ENCODE results near the gene UBE2Q2.
"Not testable (repeated sequence)": the region's sequence is repeated elsewhere in the genome, so short reads cannot be mapped to it uniquely, and the experiment has no call there.

The UBE2Q2 gene

DNA sequence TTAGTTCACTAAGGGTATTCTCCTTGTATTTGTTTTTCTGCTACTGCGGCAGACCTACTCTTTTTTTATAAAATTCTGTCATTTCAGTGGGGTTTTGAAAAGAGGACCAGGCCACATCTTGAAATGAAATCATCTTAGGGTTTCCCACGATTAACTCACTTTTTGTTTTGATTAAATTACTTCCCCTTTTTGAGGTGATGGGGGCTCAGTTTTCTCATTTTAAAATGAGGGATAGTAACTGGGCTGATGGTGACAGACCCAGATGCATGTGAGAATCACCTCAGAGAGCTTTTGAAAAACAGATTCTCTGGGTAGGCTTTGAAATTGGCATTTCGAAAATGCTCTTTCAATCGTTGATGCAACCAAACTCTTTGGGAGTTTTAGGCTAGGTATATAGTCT, 24.2 kb downstream of the UBE2Q2 start:
- no peak for DNase-seq

DNA sequence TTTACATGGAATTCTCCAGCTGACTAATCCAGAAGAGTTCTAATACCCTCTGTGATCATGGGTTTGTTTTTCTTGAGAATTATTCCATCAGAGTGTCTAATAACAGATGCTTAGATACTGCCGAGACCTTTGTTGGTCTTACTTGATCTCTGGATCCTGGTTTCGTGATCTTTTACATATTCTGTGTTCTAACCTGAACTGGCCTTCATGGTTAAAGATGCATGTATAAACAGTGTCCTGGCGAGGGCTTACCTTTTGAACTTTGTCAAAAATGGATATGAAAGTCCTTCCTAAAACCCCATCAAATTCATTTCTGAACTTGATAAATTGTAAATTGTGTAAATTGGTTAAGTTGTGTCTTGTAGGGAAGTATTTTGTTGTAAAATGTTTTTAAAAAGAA, 24.8 kb downstream of the UBE2Q2 start:
- DNase-seq: no peak

DNA sequence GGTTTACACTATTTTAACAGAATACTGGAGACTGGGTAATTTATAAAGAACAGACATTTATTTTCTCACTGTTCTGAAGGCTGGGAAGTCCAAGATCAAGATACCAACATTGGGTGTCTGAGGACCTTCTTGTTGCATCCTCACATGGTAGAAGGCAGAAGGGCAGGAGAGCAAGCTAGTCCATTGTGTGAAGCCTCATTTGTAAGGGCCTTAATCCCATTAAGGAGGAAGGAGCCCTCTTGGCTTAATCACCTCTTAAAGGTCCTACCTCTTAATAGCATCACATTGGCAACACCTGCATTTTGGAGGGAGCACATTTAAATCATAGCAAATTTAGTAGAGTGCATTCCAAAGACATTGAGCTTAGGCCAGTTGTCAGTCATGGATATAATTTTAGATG, 26.2 kb downstream of the UBE2Q2 start:
- no peak for DNase-seq

DNA sequence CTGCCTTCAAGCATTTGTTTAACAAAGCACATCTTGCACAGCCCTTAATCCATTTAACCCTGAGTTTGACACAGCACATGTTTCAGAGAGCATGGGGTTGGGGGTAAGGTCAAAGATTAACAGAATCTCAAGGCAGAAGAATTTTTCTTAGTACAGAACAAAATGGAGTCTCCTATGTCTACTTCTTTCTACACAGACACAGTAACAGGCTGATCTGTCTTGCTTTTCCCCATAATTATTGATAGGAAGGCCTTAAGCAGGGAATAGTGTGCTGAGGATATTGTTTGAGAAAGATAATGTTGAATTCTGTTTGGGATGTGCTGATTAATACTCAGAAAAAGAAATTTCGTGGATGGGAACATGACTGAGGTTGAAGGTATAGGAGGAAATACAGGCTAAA, 28.3 kb downstream of the UBE2Q2 start:
- DNase-seq: not testable (repeated sequence)

DNA sequence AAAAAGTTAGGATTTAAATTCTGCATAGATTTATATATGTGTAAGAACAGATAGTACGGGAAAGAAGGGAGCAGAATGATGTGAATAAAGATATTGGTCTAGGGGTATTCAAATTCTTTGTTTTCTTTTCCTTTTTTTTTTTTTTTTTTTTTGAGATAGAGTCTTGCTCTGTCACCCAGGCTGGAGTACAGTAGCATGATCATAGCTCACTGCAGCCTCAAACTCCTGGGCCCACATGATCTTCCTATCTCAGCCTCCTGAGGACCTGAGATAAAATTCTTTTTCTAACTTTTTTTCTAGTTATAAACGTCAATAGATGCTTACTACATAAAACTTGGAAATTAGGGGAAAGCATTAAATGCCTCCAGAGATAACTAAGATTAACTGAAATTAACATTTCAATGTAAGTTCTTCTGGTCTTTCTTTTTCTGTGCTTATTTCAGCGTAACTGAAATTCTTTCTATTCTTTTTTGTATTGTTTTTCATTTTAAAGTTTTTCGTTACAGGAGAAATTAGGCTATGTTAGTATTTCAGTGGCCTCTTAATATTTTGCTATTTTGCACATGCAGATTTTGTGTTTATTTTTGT, 29.2 kb downstream of the UBE2Q2 start:
- no peak for DNase-seq

DNA sequence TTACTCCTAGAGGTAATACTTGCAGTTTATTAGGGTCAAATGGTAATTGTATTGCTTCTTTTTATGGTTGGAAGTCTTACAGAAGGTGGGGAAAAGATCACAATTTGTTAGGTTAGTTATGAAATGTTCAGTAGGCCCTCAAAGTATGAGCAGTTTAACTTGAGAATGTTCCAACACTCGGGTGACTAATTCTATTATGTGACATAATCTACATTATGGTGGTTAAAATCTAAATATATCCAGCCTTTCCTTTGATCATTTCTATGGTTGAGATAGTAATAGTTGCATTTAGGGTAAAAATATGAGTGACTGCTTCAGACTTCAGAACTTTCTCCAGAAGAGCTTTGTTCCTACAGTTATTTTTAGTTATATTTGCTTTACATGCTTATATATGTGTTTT, 40.8 kb downstream of the UBE2Q2 start:
- DNase-seq: no peak

DNA sequence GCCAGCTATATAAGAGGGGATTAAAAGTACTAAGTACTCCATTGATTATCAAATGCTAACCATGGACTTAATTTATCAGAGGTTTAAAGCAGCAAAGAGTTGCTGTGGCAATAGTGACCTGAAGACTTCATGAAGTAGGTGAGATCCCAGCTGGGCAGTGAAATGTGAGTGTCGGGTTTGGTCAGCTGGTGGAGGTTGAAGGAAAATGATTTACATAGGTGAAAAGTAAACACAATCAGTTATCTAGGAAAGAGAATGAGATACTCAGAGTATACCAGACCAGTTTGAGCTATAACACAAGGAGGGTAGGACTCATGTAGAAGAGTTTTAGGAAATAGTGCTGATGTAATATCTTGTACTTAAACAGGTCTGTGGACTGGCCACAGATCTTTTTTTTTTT, 43.9 kb downstream of the UBE2Q2 start:
- DNase-seq: no peak

DNA sequence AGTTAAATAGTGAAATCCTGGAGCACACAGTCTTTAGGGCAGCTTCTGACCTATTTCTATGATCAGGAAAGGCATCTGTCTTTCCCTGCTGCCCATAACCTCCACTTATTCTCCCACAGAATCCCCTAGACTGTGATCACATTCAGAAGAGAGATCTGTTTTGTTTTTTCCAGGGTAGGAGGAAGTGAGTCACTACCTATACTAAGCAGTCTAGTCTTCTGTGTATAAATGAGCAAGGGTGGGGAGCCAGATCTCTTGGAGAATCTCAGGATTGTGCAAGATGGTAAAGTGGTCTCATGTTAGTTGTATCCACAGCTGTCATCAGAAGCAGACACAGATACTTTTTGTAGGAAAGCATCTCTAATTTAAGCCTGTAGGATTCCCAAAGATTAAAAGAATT, 48.6 kb downstream of the UBE2Q2 start:
- DNase-seq: no peak

DNA sequence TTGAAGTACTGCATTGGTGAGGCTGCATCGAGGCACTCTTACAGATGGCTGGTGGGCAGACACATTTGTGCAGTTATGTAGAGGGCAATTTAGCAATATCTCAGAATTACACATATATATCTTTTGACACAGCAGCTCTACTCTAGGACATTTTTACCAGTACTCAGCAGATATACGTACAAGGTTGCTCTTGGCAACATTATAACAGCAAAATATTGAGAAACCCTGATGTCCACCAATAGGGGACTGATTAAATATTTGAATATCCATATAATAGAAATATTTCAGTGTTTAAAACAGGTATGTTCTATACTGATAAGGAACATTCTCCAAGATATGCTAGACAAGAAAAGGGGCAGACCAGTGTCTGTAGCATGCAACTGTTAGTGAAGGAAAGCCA, 52.5 kb downstream of the UBE2Q2 start:
- no peak for DNase-seq

DNA sequence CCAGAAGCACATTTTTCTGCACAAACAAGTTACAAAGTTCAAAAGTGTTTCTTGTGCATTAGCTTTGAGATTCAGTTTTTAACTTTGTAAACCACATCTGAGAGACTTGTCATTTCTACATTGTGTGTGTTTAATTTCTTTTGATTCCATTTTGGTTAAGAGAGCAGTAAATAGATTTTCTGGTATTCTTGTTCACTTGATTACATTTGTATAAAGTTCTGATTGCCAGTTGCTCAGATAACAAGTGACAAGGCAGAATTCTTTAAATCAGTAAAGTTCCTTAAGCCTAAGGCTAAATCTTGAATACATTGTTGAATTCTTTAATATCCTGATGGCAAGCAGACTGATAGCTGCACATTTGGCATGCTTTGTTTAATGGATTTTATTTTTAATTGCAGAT, 57.3 kb downstream of the UBE2Q2 start:
- DNase-seq: no peak

DNA sequence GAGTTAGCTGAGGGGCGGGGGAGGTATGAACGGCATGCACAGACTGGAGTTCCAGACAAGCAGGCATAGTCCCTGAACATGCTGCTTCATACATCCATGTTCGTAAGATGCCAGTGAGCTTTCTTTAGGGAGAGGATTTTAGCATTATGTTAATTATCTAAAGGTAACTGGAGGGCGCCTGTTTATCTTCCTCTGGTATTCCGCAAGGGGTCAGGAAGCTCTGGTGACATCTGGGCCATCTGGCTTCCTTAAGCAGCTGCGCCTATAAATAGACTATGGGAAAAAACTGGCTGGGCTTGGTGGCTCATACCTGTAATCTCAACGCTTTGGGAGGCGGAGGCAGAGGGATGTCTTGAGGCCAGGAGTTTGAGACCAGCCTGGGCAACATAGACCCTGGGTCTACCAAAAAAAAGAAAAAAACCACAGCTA, 58.9 kb downstream of the UBE2Q2 start:
- no peak for DNase-seq

DNA sequence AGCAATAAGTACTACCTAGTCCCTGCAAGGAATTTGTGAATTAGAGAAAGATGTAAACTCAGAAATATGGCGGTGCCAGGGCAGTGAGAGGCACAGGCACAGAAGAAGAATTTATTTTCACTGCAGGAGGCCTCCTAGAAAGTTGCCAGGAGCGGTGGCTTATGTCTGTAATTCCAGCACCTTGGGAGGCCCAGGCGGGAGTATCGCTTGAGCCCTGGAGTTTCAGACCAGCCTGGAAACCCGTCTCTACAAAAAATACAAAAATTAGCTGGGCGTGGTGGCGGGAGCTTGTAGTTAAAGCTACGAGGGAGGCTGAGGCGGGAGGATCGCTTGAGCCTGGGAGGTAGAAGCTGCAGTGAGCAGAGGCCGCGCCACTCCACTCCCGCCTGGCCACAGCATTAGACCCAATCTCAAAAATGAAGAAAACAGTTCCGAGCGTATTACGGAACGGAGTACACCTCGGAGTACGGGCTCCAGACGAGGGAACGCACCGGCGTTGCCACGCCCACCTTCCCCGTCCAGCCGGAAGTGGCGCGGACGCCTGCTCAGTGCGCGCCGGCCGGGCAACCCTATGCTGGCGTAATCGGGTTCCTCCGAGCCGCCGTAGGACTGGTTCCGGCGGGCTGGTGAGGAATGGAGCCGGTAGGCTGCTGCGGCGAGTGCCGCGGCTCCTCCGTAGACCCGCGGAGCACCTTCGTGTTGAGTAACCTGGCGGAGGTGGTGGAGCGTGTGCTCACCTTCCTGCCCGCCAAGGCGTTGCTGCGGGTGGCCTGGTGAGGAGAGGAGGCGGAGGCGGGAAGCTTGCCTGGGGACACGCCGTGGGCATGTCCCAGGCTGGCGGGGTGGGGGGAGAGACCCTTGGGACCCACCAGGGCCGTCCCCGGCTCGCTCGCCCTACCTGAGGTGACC, 60.3 kb downstream of the UBE2Q2 start, which contains the start of gene FBXO22:
TSS of gene FBXO22 (plus strand) at position 548 of the 909 bp plus-strand sequence. CDS start at position 634, 86 bp downstream.
- DNase-seq: peak; percentile 89

DNA sequence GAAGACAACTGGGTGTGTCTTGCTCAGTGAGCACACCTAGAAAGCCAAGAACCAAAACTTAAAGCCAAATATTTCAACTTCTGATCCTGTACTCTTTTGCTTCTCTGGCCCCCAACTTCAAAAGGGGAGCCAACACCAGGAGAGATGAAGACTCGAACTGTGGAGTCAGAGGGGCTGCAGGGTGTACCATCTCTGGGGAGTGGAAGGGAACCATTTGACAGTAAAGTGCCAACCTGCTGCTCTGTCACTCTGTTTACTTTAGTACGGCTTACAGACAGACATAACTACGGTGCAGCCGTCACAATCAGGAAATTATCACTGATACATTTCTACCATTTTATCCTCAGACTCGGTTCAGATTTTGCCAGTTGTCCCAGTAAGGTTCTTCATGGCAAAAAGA, 62.0 kb downstream of the UBE2Q2 start:
- no peak for DNase-seq

DNA sequence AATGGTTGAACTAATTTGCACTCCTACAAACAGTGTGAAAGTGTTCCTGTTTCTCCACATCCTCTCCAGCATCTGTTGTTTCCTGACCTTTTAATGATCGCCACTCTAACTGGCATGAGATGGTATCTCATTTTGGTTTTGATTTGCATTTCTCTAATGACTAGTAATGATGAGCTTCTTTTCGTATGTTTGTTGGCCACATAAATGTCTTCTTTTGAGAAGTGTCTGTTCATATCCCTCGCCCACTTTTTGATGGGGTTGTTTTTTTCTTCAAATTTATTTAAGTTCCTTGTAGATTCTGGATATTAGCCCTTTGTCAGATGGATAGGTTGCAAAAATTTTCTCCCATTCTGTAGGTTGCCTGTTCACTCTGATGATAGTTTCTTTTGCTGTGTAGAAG, 67.1 kb downstream of the UBE2Q2 start:
- not testable (repeated sequence) for DNase-seq

DNA sequence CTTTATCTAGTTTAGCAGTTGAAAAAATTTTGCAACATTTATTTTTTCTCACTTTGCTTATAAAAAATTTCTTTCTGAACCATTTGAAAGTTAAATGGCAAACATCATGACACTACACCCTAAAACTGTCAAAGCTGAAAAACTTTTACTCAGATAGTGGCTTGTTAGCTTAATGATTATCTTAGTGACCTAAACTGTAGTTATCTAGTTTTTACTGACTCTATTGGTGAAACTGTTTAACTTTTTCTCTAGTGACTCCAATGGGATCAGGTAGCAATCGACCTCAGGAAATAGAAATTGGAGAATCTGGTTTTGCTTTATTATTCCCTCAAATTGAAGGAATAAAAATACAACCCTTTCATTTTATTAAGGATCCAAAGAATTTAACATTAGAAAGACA, 73.7 kb downstream of the UBE2Q2 start:
- DNase-seq: no peak

DNA sequence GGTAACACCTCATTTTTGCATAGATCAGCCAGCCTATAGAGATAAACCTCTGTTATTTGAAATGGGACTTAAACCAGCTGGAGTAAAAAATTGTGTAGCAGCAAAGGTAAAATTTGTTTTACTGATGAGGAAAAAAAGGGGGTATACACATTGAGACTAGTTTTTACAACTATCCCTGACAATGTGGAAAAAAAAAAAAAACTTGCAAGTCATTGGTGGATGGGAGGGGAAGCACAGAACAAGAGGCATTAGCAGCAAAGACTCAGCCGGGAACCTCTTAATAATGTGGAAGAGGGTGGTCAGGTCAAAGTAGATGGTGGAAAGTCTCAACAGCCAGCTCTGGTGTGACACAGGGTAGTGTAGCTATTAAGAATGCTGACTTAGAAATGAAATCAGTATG, 74.9 kb downstream of the UBE2Q2 start:
- no peak for DNase-seq

DNA sequence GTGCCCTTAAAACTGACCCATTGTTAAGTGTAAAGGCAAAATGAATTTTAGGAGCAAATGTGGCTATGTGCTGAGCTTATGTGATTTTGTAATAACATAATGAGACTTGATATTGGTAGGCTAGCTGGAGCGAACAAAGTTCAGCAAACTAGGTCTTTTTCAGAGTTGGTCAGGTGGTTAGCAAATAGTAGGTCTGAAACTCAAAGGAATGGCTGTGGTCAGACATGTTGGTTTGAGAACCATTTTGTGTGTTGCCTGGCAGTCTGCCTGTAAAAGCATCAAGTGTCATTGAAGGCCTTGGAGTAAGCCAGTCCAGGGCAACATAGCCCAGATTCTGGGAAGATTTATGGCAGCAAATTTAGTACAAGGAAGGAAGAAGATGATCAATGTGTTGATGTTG, 76.8 kb downstream of the UBE2Q2 start:
- DNase-seq: no peak

DNA sequence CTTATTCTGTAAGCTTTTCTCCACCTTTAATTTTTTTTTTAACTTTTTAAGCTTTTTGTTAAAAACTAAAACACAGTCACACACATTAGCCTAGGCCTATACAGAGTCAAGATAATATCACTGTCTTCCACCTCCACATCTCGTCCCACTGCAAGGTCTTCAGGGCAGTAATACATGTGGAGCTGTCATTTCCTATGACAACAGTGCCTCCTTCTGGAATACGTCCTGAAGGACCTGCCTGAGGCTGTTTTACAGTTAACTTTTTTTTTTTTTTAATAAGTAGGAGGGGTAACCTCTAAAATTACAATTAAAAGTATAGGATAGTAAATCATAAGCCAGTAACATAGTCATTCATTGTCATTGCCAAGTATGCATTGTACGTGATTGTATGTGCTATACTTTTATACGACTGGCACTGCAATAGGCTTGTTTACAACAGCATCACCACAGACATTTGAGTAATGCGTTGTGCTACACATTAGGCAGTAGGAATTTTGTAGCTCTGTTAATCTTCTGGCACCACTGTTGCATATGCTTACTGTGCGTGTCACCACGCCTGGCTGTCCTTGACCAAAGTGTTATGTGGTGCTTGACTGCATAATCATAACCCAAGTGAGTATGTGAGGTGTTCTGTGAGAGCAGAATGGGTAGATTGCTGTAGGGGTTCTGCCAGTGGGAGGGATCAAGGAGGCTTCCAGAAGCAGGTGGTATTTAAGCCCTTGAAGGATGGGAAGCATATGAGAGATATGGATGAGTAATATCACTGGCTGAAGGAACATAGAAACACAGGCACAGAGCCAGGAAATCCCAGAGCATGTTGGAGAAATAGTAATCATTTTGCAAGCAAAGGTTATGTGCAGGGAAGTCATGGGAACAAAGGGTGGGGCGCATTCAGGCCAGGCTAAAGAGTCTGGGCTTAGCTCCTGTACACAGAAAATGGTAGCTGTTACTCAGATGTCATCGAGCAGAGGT, 78.8 kb downstream of the UBE2Q2 start:
- DNase-seq: no peak

DNA sequence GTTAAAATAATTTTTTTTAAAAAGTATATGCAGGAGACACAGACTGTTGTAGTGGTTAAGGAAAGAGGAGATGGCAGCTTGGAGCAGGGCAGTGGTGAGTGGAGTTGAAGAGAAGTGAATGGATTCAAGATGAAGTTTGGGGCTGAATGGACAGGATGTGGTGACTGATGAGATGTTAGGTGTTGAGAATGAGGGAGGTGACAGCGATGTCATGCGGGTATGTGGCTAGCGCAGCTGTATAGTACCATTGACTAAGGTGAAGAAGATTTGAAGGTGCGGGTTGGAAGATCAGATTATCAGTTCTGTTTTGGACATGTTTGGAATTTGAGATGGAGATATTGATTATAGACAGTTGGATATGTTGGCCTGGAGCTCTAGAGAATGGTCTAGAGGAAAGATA, 80.5 kb downstream of the UBE2Q2 start:
- DNase-seq: no peak

DNA sequence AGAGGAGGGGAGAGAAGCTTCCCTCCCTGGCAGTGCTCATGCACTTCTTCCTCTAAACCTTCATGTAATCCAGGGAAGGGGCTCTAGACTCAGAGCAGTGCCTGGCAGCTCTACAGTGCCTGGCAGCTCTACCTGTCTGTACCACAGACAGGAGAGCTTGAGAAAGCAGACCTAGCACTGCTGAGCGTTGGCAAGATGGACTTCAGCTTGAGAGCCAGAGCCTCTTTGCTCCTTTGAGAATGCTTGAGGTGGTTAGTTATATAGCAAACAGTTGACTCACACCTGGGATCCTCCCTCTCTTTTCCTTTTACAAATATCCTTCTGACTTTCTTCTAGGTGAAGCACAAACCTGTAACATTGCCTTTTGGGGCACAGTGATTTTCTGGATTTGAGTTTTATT, 81.3 kb downstream of the UBE2Q2 start:
- no peak for DNase-seq

DNA sequence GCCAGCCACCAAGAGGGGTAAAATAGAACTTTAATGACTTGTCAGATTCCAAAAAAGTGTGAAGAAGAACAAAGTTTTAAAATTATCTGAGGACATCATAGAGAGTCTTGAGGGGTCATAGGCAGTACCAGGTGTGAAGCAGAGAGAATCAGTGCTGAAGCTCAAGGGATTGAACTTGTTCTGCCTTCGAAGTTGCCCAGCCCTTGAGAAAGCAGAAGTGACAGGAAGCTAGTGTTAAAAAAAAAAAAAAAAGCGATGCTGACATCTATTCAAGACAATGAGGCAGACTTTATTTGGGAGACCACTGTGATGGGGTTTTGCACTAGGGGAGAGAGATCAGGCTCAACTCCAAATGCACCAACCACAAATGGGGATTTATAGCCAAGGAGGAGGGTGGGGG, 82.2 kb downstream of the UBE2Q2 start:
- DNase-seq: no peak

DNA sequence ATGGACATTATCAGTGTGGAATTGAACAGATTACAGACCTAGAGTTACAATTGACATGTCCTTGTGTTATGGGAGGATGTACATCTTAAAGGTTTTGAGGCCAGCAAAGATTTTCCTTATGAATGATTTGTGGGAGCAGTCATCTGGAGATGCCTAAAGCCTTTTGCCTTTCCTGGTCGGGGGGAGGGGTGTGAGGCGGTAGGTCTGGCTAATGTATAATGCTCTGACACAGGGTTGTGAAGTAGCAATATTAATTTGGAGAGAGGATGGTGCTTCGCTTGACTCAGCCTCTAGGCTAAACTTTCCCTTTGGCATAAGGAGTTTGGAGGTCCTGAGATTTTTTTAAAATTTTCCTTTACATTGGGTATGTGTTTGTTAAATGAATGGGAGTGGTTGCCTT, 83.7 kb downstream of the UBE2Q2 start:
- DNase-seq: no peak

DNA sequence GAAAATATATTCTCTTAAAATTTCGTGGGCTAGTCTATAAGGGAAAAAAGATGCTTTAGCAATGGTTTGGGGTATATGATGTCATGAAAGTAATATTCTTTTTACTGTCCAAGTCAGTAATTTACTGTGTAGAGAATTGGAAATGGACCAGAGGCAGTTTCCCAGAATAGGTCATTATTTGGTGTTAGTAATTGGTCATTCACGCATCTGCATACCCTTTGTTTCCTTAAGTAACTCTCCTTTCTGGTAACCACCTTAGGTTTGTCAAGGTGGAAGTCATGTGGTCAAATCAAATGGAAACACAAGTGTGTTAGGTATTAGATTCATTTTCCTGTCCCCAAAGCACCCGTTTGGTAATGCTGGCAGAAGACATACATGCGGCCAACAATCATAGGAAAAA, 84.4 kb downstream of the UBE2Q2 start:
- DNase-seq: no peak
